ENCODE results near the gene DIAPH3. TPM values are rescaled to one million over a fixed set of nuclear protein-coding genes. Genes with fewer than 3 reads are reported as not detected.

The DIAPH3 gene
- total RNA-seq, 1 donor from 2014 or later, result 0.22 TPM

DNA sequence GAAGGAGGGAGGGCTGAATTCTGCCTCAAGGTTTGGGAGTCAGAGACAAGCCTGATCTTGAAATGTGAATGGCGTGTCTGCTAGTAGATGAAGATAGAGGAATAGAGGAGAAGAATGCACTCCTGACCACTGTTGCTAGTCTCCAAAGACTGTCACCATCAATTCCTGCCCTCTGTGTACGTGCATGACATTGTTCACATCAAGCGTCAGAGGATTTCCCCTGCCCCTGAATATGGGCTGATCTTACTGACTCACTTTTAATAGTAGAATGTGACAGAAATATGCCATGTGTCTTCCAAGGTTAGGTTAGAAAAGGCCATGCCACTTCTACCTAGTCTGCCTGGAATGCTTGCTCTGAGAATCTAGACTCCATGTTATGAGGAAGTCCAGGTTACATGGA lies 538.6 kb downstream of the DIAPH3 start:
- DNase-seq (no peak), ATAC-seq (no peak)
- intact Hi-C loops (cut with micrococcal nuclease), result no loop called here

DNA sequence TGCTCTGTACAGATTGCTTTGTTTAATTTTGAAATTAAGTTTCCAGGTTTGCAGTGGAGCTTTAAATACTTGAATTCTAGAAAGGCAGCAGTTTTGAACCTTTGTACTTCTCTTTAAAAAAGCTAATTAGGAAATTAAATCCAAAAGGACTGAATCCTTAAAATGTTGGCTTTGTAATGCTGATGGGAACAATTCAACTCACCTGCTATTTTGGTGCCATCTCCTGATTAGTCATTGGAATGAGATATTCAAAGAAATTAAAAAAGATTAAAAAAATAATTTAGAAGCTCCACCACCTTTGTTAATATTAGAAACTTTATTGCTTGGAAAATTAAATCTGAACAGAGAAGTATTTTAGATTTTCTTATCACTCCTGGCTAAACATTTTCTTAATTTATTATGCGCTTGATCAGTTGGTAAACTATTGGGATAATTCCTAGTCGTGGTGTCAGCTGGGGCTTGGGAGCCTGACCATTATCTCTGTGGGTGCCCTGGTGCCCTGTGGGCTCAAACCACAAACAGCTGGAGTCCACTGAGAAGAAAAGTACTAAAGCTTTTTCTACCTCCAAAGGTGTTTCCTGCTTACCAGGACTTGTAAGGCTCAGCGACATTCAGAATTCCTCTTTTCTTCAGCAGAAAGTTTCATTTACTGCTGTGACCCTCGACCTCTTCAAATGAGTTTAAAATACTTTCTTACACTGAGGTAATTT lies 540.4 kb downstream of the DIAPH3 start:
- intact Hi-C loops (cut with micrococcal nuclease), result no loop called here
- DNase-seq (no peak), ATAC-seq (no peak)

DNA sequence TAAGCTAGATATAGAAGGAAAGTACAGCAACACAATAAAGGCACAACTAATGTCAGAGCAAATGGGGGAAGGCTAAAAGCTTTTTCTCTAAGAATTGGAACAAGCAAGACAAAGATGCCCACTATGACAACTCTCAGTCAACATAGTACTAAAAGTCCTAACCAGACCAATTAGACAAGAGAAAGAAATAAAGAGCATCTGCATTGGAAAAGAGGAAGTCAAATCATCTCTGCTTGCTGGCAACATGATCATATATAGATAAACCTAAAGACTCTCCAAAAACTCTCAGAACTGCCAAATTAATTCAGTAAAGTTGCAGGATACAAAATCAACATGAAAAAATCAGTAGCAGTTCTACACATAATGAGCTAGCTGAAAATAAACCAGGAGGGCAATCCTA lies 542.0 kb downstream of the DIAPH3 start:
- intact Hi-C loops (cut with micrococcal nuclease), result no loop called here
- ATAC-seq, result no peak
- DNase-seq, result no peak

Other genes starting within 250 kb of the DIAPH3 start
- gene TDRD3, start 233.3 kb upstream of the DIAPH3 start, total RNA-seq, result 43.5 TPM

Measured in left ventricle myocardium superior (tissue), 1 donor.